Panc1 (cell line): ENCODE measurements around the gene PSMA6. TPM values are rescaled to one million over a fixed set of nuclear protein-coding genes. Genes with fewer than 3 reads are reported as not detected.

Source experiments
- ATAC-seq: fragments of 200-7000 bp; cut with Tn5 transposase; 2 replicates; pipeline ENCODE4 v1.9.1; 2020; ENCODE audit warnings: mild to moderate bottlenecking, moderate library complexity
- BruUV-seq: library from RNA; stranded (reverse); fragments of 400-500 nt; replicated peaks from 2 replicates; lab custom pipeline; 2021; lab: Mats Ljungman, UMichigan
- CTCF ChIA-PET: fragments of 300-600 bp; sonication (Branson Sonifier 250); formaldehyde crosslinking; loops from one replicate; lab custom pipeline; 2022; ENCODE audit warnings: antibody characterized with exemption; lab: Charles Lee
- POLR2A ChIA-PET: fragments of 300-600 bp; sonication (Branson Sonifier 250); formaldehyde crosslinking; loops from one replicate; lab custom pipeline; 2022; ENCODE audit warnings: antibody characterized with exemption; lab: Charles Lee
- DNase-seq: peaks from one replicate; pipeline ENCODE4 v3.0.0-alpha.2; 2010; ENCODE audit warnings: low read depth, low spot score
- H3K27ac ChIP-seq: 2 replicates; pipeline ENCODE4 v1.5.1; 2011; ENCODE audit warnings: mild to moderate bottlenecking, low read length, inconsistent platforms
- H3K27me3 ChIP-seq: fragments of 200-500 bp; sonication (Bioruptor generic); 2 replicates; pipeline ENCODE4 v1.6.0; 2014; ENCODE audit warnings: low read length, inconsistent platforms; ENCODE audit not compliant: control insufficient read depth, insufficient read depth
- H3K36me3 ChIP-seq: fragments of 200-500 bp; sonication (Bioruptor generic); 2 replicates; pipeline ENCODE4 v1.5.1; 2014; ENCODE audit warnings: inconsistent platforms, mild to moderate bottlenecking, low read length, moderate library complexity; ENCODE audit not compliant: control insufficient read depth, insufficient read depth
- H3K4me1 ChIP-seq: 2 replicates; pipeline ENCODE4 v1.5.1; 2011; ENCODE audit warnings: inconsistent platforms, mild to moderate bottlenecking, low read length, moderate library complexity; ENCODE audit not compliant: control insufficient read depth, insufficient read depth
- H3K4me3 ChIP-seq, 2 experiments: 2 replicates each; pipeline ENCODE4 v1.5.1; 2011 to 2012; ENCODE audit warnings: low read depth in 2 of 2, low read length in 2 of 2, mild to moderate bottlenecking in 2 of 2, inconsistent platforms in 1 of 2, moderate library complexity in 1 of 2
- H3K9me3 ChIP-seq: fragments of 200-500 bp; sonication (Bioruptor generic); 2 replicates; pipeline ENCODE4 v1.5.1; 2014; ENCODE audit warnings: low read depth, mild to moderate bottlenecking, inconsistent platforms, low read length, moderate library complexity; ENCODE audit not compliant: control insufficient read depth, insufficient read depth
- CTCF ChIP-seq: fragments of 450-650 bp; IDR thresholded peaks from 2 replicates; pipeline ENCODE4 v1.5.1; 2017; ENCODE audit warnings: mild to moderate bottlenecking
- POLR2AphosphoS5 ChIP-seq: IDR thresholded peaks from 2 replicates; pipeline ENCODE4 v1.6.1; 2012; ENCODE audit warnings: mild to moderate bottlenecking, low read depth, low read length, moderate library complexity
- REST ChIP-seq, 2 experiments: IDR thresholded peaks; 2 replicates each; pipeline ENCODE4 v1.6.1; 2011 to 2012; ENCODE audit warnings: low read depth in 2 of 2, control low read depth in 1 of 2, low read length in 1 of 2, mild to moderate bottlenecking in 1 of 2, moderate library complexity in 1 of 2; ENCODE audit not compliant: insufficient read depth in 1 of 2
- SIN3A ChIP-seq: IDR thresholded peaks from 2 replicates; pipeline ENCODE4 v1.6.1; 2012; ENCODE audit warnings: low read depth, mild to moderate bottlenecking, low read length, moderate library complexity, borderline replicate concordance; ENCODE audit not compliant: insufficient read depth
- TCF7L2 ChIP-seq: IDR thresholded peaks from 2 replicates; pipeline ENCODE4 v1.6.1; 2011; ENCODE audit warnings: mild to moderate bottlenecking, low read depth, low read length, inconsistent platforms
- in situ Hi-C: cut with HindIII; loops from 2 replicates; pipeline ENCODE4 v1.10.0; 2016; ENCODE audit warnings: low sequenced_read_pairs, low pct_unique_long_range_greater_than_20kb
- intact Hi-C: fragments of 100-400 bp; cut with micrococcal nuclease; formaldehyde crosslinking; loops from one replicate; pipeline ENCODE4 v1.10.0; 2022; ENCODE audit not compliant: unreplicated experiment
- total RNA-seq: library from RNA; stranded (reverse); gene quantifications from one replicate; pipeline ENCODE4 v1.2.1, GENCODE V29; 2021; ENCODE audit not compliant: unreplicated experiment

Gene PSMA6
- total RNA-seq, 1 experiment from 2014 or later: 197 TPM

DNA sequence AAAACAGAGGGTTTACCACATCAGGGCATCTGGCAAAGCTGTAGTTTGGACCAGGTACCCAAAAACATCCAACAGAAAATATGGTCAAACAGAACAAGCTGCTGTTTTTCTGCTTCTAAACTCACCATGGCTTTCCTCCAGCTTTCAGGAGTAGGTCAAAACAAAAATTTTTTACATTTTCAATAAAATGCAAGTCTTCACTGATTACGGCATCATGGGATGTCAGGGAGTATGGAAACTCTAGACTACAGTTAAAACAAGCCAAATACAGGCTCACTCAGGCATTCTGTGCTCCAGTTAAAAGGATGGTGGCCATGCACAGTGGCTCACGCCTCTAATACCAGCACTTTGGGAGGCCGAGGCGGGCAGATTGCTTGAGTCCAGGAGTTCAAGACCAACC is 47.1 kb upstream of the PSMA6 start:
- intact Hi-C loops: no loop called here

GRCh38 chr14:35247777-35248475 is 44.3 kb upstream of the PSMA6 start:
- intact Hi-C loops (no loop called here), in situ Hi-C loops (no loop called here)
- ChIA-PET POLR2A (no interaction called here), CTCF (interaction anchor here (0.5 kb wide), 1 partner anchor 85 kb away, joined by 5 read pairs; no protein-coding TSS in a partner anchor)
- H3K4me3 ChIP-seq: no peak overlapping the region
- H3K4me1 ChIP-seq: no peaks in the 10 kb centered on the region
- H3K9me3 ChIP-seq: no peaks in the 10 kb centered on the region
- H3K27ac ChIP-seq: no peak overlapping the region
- no peaks in the 10 kb centered on the region for H3K36me3 ChIP-seq
- ATAC-seq (no peak), DNase-seq (no peak)
- no TSS peak for BruUV-seq
- TF ChIP-seq REST (IDR thresholded peaks at IDR 0.05; ENCODE audit: insufficient read depth in 1 of 2, low read depth in 2 of 2, low read length in 1 of 2) (no peak), POLR2AphosphoS5 (no peak), SIN3A (no peak), CTCF (no peak), TCF7L2 (no peak)
- no peaks in the 10 kb centered on the region for H3K27me3 ChIP-seq

More for the DNA sequence above, 47.1 kb upstream of the PSMA6 start:
- ChIA-PET POLR2A (interaction anchor here (0.6 kb wide), 1 partner anchor 263 kb away, joined by 3 read pairs; no protein-coding TSS in a partner anchor), CTCF (no interaction called here)
- Histone ChIP-seq H3K27me3 (no peaks in the 10 kb centered on the region), H3K4me1 (no peaks in the 10 kb centered on the region), H3K9me3 (no peaks in the 10 kb centered on the region), H3K36me3 (no peaks in the 10 kb centered on the region), H3K4me3 (no peak overlapping the region), H3K27ac (no peak overlapping the region)
- in situ Hi-C loops: no loop called here
- DNase-seq (no peak), ATAC-seq (no peak)
- TF ChIP-seq POLR2AphosphoS5 (no peak), SIN3A (no peak), TCF7L2 (no peak), REST (IDR thresholded peaks at IDR 0.05; ENCODE audit: insufficient read depth in 1 of 2, low read depth in 2 of 2, low read length in 1 of 2) (no peak)
- no TSS peak for BruUV-seq
